Fibroblast of the aortic adventitia (primary cell): ENCODE measurements around the gene STK10. TPM values are rescaled to one million over a fixed set of nuclear protein-coding genes. Genes with fewer than 3 reads are reported as not detected.

Experiments used
- DNase-seq: peaks from one replicate; pipeline ENCODE4 v3.0.0-alpha.2; 2010; ENCODE audit warnings: low read depth
- H3K4me3 ChIP-seq: 2 replicates; pipeline ENCODE4 v1.5.1; 2011; ENCODE audit warnings: low read depth, mild to moderate bottlenecking, control low read depth, low read length, moderate library complexity
- CTCF ChIP-seq: IDR thresholded peaks from 2 replicates; pipeline ENCODE4 v1.5.1; 2011; ENCODE audit warnings: mild to moderate bottlenecking, low read length, control low read depth, inconsistent platforms; ENCODE audit not compliant: insufficient read depth
- total RNA-seq: library from RNA; depleted of rRNA; stranded (reverse); fragments of >200 nt; gene quantifications from 2 replicates; pipeline ENCODE4 v1.2.3, GENCODE V29; 2012; ENCODE audit warnings: low replicate concordance

Gene STK10
- total RNA-seq, 1 donor = 16.0 TPM

- DNase-seq = no peak
- no peak overlapping the region for H3K4me3 ChIP-seq
- no peak for TF ChIP-seq CTCF
Measured at GRCh38 chr5:172051643-172052339, 136.2 kb downstream of the STK10 start.

GRCh38 chr5:172050080-172050479, 137.9 kb downstream of the STK10 start:
- DNase-seq = no peak
- H3K4me3 ChIP-seq = no peak overlapping the region
- no peak for TF ChIP-seq CTCF

- TF ChIP-seq CTCF = no peak
- H3K4me3 ChIP-seq = no peak overlapping the region
- no peak for DNase-seq
Measured at GRCh38 chr5:172049226-172049796, 138.7 kb downstream of the STK10 start.

GRCh38 chr5:172048539-172049101, 139.4 kb downstream of the STK10 start:
- no peak for TF ChIP-seq CTCF
- DNase-seq = peak; percentile 31
- H3K4me3 ChIP-seq = no peak overlapping the region

- H3K4me3 ChIP-seq = no peak overlapping the region
Measured at GRCh38 chr5:172048170-172048422, 139.9 kb downstream of the STK10 start.

GRCh38 chr5:172046593-172046992, 141.4 kb downstream of the STK10 start:
- DNase-seq = no peak
- no peak for TF ChIP-seq CTCF
- H3K4me3 ChIP-seq = no peak overlapping the region

More at GRCh38 chr5:172048170-172048422, 139.9 kb downstream of the STK10 start:
- no peak for TF ChIP-seq CTCF
- DNase-seq = no peak
